Upper lobe of left lung (tissue), 4 donors: ENCODE measurements around the gene RHEB.

Experiments used
- EP300 ChIP-seq, 4 donors: sonication (generic); formaldehyde crosslinking; IDR thresholded peaks; one replicate each; pipeline ENCODE4 v1.5.1; 2017; ENCODE audit warnings: antibody characterized with exemption in 4 of 4, control low read depth in 2 of 4
- POLR2A ChIP-seq, 4 donors: fragments of 450-650 bp; IDR thresholded peaks; one replicate each; pipeline ENCODE4 v1.5.1; 2016 to 2017; ENCODE audit warnings: antibody characterized with exemption in 4 of 4, mild to moderate bottlenecking in 2 of 4
- TF ChIP-seq, protein P1 (sequence below), 6 experiments: fragments of 450-650 bp in 4 of 6; fragments of 200-600 bp in 2 of 6; sonication (generic) in 2 of 6; IDR thresholded peaks; one replicate each; pipeline ENCODE4 v1.5.1; 2016 to 2019; ENCODE audit warnings: antibody characterized with exemption in 6 of 6

DNA sequence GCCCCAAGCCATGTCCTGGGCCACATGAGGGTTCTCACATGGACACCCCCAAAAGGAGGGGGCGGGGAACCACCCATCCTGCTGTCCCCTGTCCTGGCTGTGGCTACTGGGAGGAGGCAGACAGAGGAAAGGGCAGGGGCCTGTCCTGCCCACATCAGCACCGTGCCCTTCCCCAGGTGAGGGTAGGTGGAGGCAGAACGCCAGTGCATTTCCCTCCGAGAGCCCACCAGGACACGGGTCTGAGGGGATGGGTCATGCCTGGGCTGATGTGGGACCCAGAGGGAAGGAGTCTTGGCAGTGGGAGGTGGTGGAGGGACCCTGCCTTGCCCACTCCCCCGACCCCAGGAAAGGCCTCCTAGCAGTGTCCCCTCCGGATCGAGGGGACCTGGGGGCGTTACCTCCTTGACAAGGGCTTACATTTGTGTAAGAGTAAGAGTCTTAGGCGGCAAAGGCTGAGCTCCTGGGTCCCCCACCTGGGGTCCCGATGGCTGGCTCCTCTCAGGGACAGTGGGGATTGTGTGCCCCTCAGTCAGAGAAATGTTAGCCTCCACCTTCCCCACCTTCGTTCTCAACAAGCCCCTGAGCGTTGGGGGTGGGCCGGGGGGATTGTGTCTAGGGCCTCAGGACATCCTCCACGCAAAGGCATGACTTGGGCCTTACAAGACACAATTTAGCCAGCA lies 85.8 kb downstream of the RHEB start:
- TF ChIP-seq, protein P1, sequence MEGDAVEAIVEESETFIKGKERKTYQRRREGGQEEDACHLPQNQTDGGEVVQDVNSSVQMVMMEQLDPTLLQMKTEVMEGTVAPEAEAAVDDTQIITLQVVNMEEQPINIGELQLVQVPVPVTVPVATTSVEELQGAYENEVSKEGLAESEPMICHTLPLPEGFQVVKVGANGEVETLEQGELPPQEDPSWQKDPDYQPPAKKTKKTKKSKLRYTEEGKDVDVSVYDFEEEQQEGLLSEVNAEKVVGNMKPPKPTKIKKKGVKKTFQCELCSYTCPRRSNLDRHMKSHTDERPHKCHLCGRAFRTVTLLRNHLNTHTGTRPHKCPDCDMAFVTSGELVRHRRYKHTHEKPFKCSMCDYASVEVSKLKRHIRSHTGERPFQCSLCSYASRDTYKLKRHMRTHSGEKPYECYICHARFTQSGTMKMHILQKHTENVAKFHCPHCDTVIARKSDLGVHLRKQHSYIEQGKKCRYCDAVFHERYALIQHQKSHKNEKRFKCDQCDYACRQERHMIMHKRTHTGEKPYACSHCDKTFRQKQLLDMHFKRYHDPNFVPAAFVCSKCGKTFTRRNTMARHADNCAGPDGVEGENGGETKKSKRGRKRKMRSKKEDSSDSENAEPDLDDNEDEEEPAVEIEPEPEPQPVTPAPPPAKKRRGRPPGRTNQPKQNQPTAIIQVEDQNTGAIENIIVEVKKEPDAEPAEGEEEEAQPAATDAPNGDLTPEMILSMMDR (IDR thresholded peaks at IDR 0.05), result no peak
- no peak for TF ChIP-seq POLR2A (IDR thresholded peaks at IDR 0.05)
- no peak for TF ChIP-seq EP300 (IDR thresholded peaks at IDR 0.05)
